PC-9 (cell line): ENCODE data around the gene WRAP53.

Experiments used
- EZH2 ChIP-seq: fragments of 200-600 bp; sonication (generic); IDR thresholded peaks from 2 replicates; pipeline ENCODE4 v1.8.0; 2017; ENCODE audit warnings: antibody characterized with exemption, low read depth
- TF ChIP-seq, protein P1 (sequence below): fragments of 200-600 bp; sonication (generic); conservative IDR thresholded peaks from 2 replicates; pipeline ENCODE4 v1.6.1; 2017; ENCODE audit warnings: mixed run types, antibody characterized with exemption, mild to moderate bottlenecking, moderate library complexity

DNA sequence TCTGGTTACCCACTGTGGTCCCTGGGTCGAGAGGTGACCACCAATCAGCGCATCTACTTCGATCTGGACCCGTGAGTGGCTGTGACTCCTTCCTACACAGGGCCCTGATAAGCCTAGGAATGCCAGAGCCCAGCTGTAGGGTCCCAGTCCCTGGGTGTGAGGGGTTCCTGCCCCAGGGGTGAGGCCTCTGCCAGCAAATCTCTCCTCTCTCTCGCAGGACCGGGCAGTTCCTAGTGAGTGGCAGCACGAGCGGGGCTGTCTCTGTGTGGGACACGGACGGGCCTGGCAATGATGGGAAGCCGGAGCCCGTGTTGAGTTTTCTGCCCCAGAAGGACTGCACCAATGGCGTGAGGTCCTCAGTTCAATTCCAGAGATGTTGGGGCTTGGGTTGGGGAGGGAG, 14.5 kb downstream of the WRAP53 start:
- TF ChIP-seq, protein P1, sequence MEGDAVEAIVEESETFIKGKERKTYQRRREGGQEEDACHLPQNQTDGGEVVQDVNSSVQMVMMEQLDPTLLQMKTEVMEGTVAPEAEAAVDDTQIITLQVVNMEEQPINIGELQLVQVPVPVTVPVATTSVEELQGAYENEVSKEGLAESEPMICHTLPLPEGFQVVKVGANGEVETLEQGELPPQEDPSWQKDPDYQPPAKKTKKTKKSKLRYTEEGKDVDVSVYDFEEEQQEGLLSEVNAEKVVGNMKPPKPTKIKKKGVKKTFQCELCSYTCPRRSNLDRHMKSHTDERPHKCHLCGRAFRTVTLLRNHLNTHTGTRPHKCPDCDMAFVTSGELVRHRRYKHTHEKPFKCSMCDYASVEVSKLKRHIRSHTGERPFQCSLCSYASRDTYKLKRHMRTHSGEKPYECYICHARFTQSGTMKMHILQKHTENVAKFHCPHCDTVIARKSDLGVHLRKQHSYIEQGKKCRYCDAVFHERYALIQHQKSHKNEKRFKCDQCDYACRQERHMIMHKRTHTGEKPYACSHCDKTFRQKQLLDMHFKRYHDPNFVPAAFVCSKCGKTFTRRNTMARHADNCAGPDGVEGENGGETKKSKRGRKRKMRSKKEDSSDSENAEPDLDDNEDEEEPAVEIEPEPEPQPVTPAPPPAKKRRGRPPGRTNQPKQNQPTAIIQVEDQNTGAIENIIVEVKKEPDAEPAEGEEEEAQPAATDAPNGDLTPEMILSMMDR = no peak
- no peak for TF ChIP-seq EZH2
